ENCODE data around the gene PUM1.
"Not testable (repeated sequence)": the region's sequence is repeated elsewhere in the genome, so short reads cannot be mapped to it uniquely, and the experiment has no call there.

Gene PUM1

DNA sequence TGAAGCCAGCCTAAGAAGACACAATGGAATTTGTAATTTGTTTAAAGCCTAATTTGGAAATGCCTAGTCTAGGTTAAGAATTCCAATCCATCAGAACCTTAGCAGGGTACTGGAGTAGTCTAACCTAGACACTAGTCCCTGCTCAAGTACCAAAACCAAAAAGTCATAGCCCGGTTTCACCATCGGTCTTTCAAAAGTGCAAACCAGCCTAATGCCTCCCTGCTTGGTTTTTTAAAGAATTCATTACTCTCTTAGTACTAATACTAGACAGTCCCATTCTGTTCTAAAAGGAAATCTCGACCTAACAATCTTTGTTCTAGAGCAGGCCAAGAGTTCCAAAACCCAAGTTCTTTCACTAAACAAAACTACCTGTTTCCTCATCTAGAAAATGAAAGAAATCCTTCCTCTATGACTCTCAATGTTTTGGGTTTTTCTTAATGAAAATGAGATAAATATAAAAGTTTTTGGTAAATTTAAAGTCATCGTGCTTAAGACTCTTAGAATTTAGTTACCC is 2.6 kb downstream of the PUM1 start:
- H3K9ac ChIP-seq (ENCODE audit: low read length) = no peak overlapping the region
- peaks cover 6% of the 10 kb centered on the region; the same call in 1 of the 2 replicates for H3K4me1 ChIP-seq (ENCODE audit: control insufficient read depth, insufficient read depth, low read length)
- H3K9me3 ChIP-seq (ENCODE audit: control insufficient read depth, insufficient read depth, low read depth, low read length) = no peaks in the 10 kb centered on the region
- peak overlapping the region; percentile 99 for H3K4me3 ChIP-seq (ENCODE audit: low read depth, low read length)
- peaks cover 18% of the 10 kb centered on the region for H3K36me3 ChIP-seq (ENCODE audit: control insufficient read depth, insufficient read depth, low read length)
- no peaks in the 10 kb centered on the region for H3K27me3 ChIP-seq (ENCODE audit: control insufficient read depth, insufficient read depth, low read length)
- 0 out of 2 replicates have a peak overlapping the region, but pooled peaks have one; percentile 5 for H3K27ac ChIP-seq (ENCODE audit: low read depth, low read length)

DNA sequence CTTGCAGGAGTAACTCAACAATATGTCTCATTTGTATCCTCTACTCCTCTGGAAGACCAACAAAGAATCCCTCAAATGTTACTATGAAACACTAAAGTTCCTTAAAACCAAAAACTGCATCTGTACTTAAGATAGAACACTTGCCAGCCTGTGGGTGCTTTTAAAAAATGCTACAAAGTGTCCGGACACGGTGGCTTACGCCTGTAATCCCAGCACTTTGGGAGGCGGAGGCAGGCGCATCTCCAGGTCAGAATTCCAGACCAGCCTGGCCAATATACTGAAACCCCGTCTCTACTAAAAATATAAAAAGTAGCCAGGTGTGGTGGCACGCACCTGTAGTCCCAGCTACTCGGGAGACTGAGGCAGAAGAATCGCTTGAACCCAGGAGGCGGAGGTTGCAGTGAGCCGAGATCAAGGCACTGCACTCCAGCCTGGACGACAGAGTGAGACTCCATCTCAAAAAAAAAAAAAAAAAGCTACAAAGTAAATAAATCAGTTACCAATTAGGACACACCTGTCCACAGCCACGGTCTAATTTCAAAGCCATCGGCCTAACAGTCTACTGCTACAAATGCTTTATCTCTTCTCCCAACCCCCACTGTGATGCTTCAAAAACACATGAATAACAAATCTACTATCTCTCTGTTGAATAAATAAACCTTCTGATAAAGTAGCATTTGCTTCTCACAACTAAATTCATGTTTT is 3.2 kb downstream of the PUM1 start:
- Histone ChIP-seq H3K27ac (ENCODE audit: low read depth, low read length) (0 out of 2 replicates have a peak overlapping the region, but pooled peaks have one; percentile 5), H3K36me3 (ENCODE audit: control insufficient read depth, insufficient read depth, low read length) (peaks cover 24% of the 10 kb centered on the region), H3K4me3 (ENCODE audit: low read depth, low read length) (peak overlapping the region; percentile 99)
- not testable (repeated sequence) for H3K27me3 ChIP-seq (ENCODE audit: control insufficient read depth, insufficient read depth, low read length); H3K9ac ChIP-seq (ENCODE audit: low read length); H3K9me3 ChIP-seq (ENCODE audit: control insufficient read depth, insufficient read depth, low read depth, low read length); H3K4me1 ChIP-seq (ENCODE audit: control insufficient read depth, insufficient read depth, low read length)

DNA sequence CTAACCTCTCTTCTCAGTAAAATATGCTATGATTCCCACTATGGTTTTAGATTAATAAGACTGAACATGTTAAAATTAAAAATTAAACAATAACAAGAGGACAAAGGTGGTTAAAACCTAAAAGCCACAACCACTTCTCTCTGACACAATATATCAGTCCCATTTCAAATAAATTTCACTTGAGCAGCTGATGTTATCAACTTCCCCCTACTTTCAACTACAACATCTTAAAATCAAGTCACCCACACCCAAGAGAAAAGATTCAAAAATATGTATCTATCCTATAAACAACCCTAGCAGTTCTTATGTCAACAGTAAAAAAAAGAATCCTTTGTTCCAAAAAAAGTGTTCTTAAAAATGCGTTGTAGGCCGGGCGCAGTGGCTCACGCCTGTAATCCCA is 7.5 kb downstream of the PUM1 start:
- Histone ChIP-seq H3K4me1 (ENCODE audit: control insufficient read depth, insufficient read depth, low read length) (peaks cover 8% of the 10 kb centered on the region; the same call in 1 of the 2 replicates), H3K36me3 (ENCODE audit: control insufficient read depth, insufficient read depth, low read length) (peaks cover 57% of the 10 kb centered on the region), H3K9me3 (ENCODE audit: control insufficient read depth, insufficient read depth, low read depth, low read length) (no peaks in the 10 kb centered on the region), H3K4me3 (ENCODE audit: low read depth, low read length) (no peak overlapping the region), H3K27ac (ENCODE audit: low read depth, low read length) (no peak overlapping the region), H3K27me3 (ENCODE audit: control insufficient read depth, insufficient read depth, low read length) (no peaks in the 10 kb centered on the region), H3K9ac (ENCODE audit: low read length) (no peak overlapping the region)

DNA sequence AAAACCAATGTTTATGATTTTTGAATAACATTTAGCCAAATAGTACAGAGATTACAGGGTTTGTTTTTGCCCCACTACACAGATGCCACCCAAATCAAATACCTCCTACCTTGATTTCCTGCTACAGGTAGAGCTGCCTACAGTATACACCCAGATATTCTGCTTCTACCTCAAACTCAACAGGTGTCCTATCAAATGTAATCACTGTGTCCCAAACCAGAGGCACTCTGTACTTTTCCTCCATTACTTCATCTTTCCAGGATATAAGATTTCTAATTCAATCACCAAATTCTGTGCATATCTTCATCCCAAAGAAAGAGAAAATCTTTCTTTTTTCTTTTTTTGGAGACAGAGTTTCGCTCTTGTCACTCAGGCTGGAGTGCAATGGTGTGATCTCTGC is 9.6 kb downstream of the PUM1 start:
- Histone ChIP-seq H3K27ac (ENCODE audit: low read depth, low read length) (no peak overlapping the region), H3K9ac (ENCODE audit: low read length) (no peak overlapping the region), H3K36me3 (ENCODE audit: control insufficient read depth, insufficient read depth, low read length) (peaks cover 66% of the 10 kb centered on the region)

GRCh38 chr1:31055501-31055900 is 10.0 kb downstream of the PUM1 start:
- H3K4me1 ChIP-seq (ENCODE audit: control insufficient read depth, insufficient read depth, low read length) = peaks cover 3% of the 10 kb centered on the region; the same call in 1 of the 2 replicates
- no peak overlapping the region for H3K4me3 ChIP-seq (ENCODE audit: low read depth, low read length)
- no peaks in the 10 kb centered on the region for H3K9me3 ChIP-seq (ENCODE audit: control insufficient read depth, insufficient read depth, low read depth, low read length)
- H3K27ac ChIP-seq (ENCODE audit: low read depth, low read length) = no peak overlapping the region
- no peak overlapping the region for H3K9ac ChIP-seq (ENCODE audit: low read length)
- no peaks in the 10 kb centered on the region for H3K27me3 ChIP-seq (ENCODE audit: control insufficient read depth, insufficient read depth, low read length)
- H3K36me3 ChIP-seq (ENCODE audit: control insufficient read depth, insufficient read depth, low read length) = peaks cover 70% of the 10 kb centered on the region

More for the DNA sequence above, 9.6 kb downstream of the PUM1 start:
- Histone ChIP-seq H3K4me3 (ENCODE audit: low read depth, low read length) (no peak overlapping the region), H3K27me3 (ENCODE audit: control insufficient read depth, insufficient read depth, low read length) (no peaks in the 10 kb centered on the region), H3K4me1 (ENCODE audit: control insufficient read depth, insufficient read depth, low read length) (peaks cover 3% of the 10 kb centered on the region; the same call in 1 of the 2 replicates), H3K9me3 (ENCODE audit: control insufficient read depth, insufficient read depth, low read depth, low read length) (no peaks in the 10 kb centered on the region)

DNA sequence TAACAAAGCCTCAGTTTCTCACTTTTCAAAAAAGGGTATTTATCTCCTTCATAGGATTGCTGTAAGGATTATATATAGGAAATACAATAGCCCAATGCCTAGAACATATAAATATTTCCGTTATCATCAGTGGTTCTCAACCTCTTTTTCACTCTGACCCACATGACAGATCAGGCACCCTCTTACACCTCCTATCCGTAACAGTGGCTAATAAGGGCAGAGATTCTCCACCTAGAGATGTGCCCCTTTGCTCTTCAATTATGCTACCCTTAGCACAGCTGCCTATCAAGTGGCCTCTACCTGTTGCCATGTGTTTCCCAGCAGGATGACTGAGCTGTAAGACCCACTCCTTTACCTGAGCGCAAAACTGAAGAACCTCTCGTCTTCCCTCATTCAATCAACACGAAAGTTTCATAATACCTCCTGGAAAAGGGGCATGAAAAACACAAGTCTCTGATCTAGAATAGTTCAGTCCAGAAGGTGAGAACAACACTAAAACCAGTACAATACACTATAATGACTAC is 10.5 kb downstream of the PUM1 start:
- H3K36me3 ChIP-seq (ENCODE audit: control insufficient read depth, insufficient read depth, low read length) = peaks cover 74% of the 10 kb centered on the region
- no peaks in the 10 kb centered on the region for H3K27me3 ChIP-seq (ENCODE audit: control insufficient read depth, insufficient read depth, low read length)
- no peaks in the 10 kb centered on the region for H3K9me3 ChIP-seq (ENCODE audit: control insufficient read depth, insufficient read depth, low read depth, low read length)
- H3K27ac ChIP-seq (ENCODE audit: low read depth, low read length) = no peak overlapping the region
- peaks cover 3% of the 10 kb centered on the region; the same call in 1 of the 2 replicates for H3K4me1 ChIP-seq (ENCODE audit: control insufficient read depth, insufficient read depth, low read length)
- no peak overlapping the region for H3K4me3 ChIP-seq (ENCODE audit: low read depth, low read length)
- no peak overlapping the region for H3K9ac ChIP-seq (ENCODE audit: low read length)

GRCh38 chr1:31054349-31054748 is 11.2 kb downstream of the PUM1 start:
- Histone ChIP-seq H3K9me3 (ENCODE audit: control insufficient read depth, insufficient read depth, low read depth, low read length) (no peaks in the 10 kb centered on the region), H3K4me3 (ENCODE audit: low read depth, low read length) (no peak overlapping the region), H3K9ac (ENCODE audit: low read length) (no peak overlapping the region), H3K27me3 (ENCODE audit: control insufficient read depth, insufficient read depth, low read length) (no peaks in the 10 kb centered on the region), H3K27ac (ENCODE audit: low read depth, low read length) (no peak overlapping the region), H3K4me1 (ENCODE audit: control insufficient read depth, insufficient read depth, low read length) (0 out of 2 replicates have a peak, but pooled peaks cover 3% of the 10 kb centered on the region), H3K36me3 (ENCODE audit: control insufficient read depth, insufficient read depth, low read length) (peaks cover 70% of the 10 kb centered on the region)

DNA sequence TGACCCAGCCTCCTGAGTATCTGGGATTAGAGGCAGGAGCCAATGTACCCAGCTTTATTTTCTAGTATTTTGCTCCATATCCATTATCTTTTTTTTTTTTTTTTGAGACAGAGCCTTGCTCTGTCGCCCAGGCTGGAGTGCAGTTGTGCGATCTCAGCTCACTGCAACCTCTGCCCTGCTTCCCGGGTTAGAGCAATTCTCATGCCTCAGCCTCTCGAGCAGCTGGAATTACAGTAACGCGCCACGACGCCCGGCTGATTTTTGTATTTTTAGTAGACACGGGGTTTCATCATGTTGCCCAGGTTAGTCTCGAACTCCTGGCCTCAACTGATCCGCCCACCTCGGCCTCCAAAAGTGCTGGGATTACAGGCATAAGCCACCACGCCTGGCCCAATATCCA is 12.9 kb downstream of the PUM1 start:
- not testable (repeated sequence) for H3K27me3 ChIP-seq (ENCODE audit: control insufficient read depth, insufficient read depth, low read length); H3K4me1 ChIP-seq (ENCODE audit: control insufficient read depth, insufficient read depth, low read length); H3K9me3 ChIP-seq (ENCODE audit: control insufficient read depth, insufficient read depth, low read depth, low read length); H3K27ac ChIP-seq (ENCODE audit: low read depth, low read length); H3K4me3 ChIP-seq (ENCODE audit: low read depth, low read length); H3K9ac ChIP-seq (ENCODE audit: low read length)
- H3K36me3 ChIP-seq (ENCODE audit: control insufficient read depth, insufficient read depth, low read length) = peaks cover 54% of the 10 kb centered on the region

GRCh38 chr1:31051611-31052010 is 13.9 kb downstream of the PUM1 start:
- H3K27ac ChIP-seq (ENCODE audit: low read depth, low read length) = no peak overlapping the region
- H3K9ac ChIP-seq (ENCODE audit: low read length) = no peak overlapping the region
- 0 out of 2 replicates have a peak, but pooled peaks cover 3% of the 10 kb centered on the region for H3K4me1 ChIP-seq (ENCODE audit: control insufficient read depth, insufficient read depth, low read length)
- peaks cover 57% of the 10 kb centered on the region for H3K36me3 ChIP-seq (ENCODE audit: control insufficient read depth, insufficient read depth, low read length)
- H3K4me3 ChIP-seq (ENCODE audit: low read depth, low read length) = no peak overlapping the region
- H3K9me3 ChIP-seq (ENCODE audit: control insufficient read depth, insufficient read depth, low read depth, low read length) = no peaks in the 10 kb centered on the region
- no peaks in the 10 kb centered on the region for H3K27me3 ChIP-seq (ENCODE audit: control insufficient read depth, insufficient read depth, low read length)

DNA sequence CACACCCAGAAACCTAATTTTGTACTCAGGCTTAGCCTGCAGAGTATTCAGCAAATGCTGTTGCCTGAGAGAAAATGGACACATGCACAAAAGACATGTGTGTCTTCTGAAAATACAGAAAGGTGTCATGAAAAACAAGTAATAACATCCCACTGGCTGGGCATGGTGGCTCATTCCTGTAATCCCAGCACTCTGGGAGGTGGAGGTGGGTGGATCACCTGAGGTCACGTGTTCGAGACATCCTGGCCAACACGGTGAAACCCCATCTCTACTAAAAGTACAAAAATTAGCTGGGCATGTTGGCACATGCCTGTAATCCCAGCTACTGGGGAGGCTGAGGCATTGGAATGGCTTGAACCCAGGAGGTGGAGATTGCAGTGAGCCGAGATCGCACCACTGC is 18.0 kb downstream of the PUM1 start:
- H3K27ac ChIP-seq (ENCODE audit: low read depth, low read length); H3K4me3 ChIP-seq (ENCODE audit: low read depth, low read length); H3K9ac ChIP-seq (ENCODE audit: low read length); H3K27me3 ChIP-seq (ENCODE audit: control insufficient read depth, insufficient read depth, low read length); H3K9me3 ChIP-seq (ENCODE audit: control insufficient read depth, insufficient read depth, low read depth, low read length); H3K4me1 ChIP-seq (ENCODE audit: control insufficient read depth, insufficient read depth, low read length): not testable (repeated sequence)
- H3K36me3 ChIP-seq (ENCODE audit: control insufficient read depth, insufficient read depth, low read length) = peaks cover 44% of the 10 kb centered on the region

DNA sequence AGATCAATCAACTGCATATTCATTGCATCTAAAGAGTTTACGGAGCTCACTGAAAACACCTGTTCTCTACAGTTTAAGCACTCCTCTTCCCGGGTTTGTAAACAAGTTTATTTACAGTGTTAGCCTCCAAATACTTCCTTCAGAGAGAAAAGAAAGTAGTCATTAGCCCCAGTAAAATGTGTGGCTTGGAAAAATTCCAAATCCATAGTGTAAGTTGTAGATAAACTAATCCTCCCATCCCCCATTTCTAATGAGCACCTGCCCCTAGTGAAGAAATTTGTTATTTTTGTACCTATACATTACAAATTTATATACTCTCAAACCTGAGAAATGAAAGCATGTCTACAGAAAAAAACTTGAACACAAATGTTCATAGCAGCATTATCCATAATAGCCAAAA is 21.9 kb downstream of the PUM1 start:
- Histone ChIP-seq H3K4me1 (ENCODE audit: control insufficient read depth, insufficient read depth, low read length) (peaks cover 7% of the 10 kb centered on the region; the same call in 1 of the 2 replicates), H3K36me3 (ENCODE audit: control insufficient read depth, insufficient read depth, low read length) (peaks cover 42% of the 10 kb centered on the region), H3K9ac (ENCODE audit: low read length) (no peak overlapping the region), H3K9me3 (ENCODE audit: control insufficient read depth, insufficient read depth, low read depth, low read length) (no peaks in the 10 kb centered on the region), H3K4me3 (ENCODE audit: low read depth, low read length) (no peak overlapping the region), H3K27ac (ENCODE audit: low read depth, low read length) (no peak overlapping the region), H3K27me3 (ENCODE audit: control insufficient read depth, insufficient read depth, low read length) (no peaks in the 10 kb centered on the region)
